ENCODE data around the gene PSMD8.

DNA sequence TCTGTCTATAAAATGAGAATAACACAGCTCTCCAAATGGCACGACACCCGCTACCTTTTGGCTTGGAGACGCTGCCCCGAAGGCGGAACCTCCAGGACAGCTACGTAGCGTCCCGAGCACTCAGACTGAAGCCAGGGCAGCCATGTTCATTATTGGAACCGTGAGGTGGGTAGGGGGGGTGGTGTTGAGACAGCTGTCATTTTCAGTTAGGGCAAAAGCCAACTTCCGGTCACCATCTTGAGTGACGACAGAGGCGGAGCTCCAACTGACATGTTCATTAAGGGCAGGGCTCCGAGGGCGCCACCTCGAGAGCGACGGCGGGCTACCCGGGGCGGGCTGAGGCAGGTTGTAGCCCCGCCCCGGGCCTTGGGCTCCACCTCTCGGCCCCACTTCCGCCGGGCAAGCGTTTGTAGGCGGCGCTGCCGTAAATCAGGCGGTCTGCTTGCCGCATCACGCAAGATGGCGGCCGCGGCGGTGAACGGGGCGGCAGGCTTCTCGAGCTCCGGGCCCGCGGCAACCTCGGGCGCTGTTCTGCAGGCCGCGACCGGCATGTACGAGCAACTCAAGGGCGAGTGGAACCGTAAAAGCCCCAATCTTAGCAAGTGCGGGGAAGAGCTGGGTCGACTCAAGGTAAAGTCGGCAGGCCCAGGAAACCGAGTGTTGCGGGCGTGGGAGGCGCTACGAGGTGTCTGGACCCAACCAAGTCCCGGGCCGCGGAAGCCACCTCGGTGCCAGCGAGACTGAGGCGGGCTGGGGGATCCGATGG, at the start of gene PSMD8:
- TF ChIP-seq POLR2A (IDR thresholded peaks at IDR 0.05; ENCODE audit: low read depth, low read length) = peak; percentile 98
- TF ChIP-seq POLR2AphosphoS5 (IDR thresholded peaks at IDR 0.05; ENCODE audit: low read depth, low read length) = peak; percentile 92

All from GM12892 (cell line).